Stimulated activated CD4-positive, alpha-beta T cell treated with anti-CD3 and anti-CD28 coated beads, Interleukin-15, amount 100 ng/mL, for 1 hour (primary cell): Measurements from ENCODE around the gene ATP8B2.

Source experiments
- DNase-seq, 2 donors: peaks; one replicate each; pipeline ENCODE4 v3.0.0-alpha.2; 2020; ENCODE audit warnings: low read depth in 1 of 2, low spot score in 1 of 2

The ATP8B2 gene

DNA sequence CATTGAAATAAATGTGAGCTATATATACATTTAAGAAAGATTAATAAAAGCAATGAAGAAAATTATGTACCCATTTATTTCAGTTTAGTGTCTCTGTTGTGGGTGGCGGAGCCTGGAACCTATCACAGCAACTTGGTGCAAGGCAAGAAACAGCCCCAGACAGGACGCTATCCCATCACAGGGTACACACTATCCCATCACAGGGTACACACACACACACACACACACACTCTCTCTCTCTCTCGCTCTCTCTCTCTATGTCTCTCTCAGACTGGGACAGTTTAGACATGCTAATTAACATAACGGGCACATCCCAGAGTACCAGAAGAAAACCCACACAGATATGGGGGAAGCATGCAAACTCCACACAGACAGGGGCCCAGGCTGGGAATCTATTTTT is 73.4 kb downstream of the ATP8B2 start:
- no peak for DNase-seq

DNA sequence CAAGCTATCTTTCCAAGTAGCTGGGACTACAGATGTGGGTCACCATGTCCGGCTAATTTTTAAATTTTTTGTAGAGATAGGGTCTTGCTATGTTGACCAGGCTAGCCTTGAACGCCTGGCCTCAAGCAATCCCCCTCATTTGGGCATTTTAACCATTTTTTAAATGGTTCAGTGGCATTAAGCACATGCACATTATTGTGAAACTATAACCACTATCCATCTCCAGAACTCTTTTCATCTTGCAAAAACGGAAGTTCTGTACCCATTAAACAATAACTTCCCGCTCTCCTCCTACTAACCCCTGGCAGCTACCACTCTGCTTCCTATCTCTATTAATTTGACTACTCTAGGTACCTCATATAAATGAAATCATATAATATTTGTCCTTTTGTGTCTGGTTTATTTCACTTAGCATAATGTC is 75.1 kb downstream of the ATP8B2 start:
- DNase-seq: no peak
